ENCODE data around the gene FOXP2. TPM values are rescaled to one million over a fixed set of nuclear protein-coding genes. Genes with fewer than 3 reads are reported as not detected.

Gene FOXP2
- total RNA-seq, 2 donors from 2014 or later = 13.3 to 14.9 TPM

DNA sequence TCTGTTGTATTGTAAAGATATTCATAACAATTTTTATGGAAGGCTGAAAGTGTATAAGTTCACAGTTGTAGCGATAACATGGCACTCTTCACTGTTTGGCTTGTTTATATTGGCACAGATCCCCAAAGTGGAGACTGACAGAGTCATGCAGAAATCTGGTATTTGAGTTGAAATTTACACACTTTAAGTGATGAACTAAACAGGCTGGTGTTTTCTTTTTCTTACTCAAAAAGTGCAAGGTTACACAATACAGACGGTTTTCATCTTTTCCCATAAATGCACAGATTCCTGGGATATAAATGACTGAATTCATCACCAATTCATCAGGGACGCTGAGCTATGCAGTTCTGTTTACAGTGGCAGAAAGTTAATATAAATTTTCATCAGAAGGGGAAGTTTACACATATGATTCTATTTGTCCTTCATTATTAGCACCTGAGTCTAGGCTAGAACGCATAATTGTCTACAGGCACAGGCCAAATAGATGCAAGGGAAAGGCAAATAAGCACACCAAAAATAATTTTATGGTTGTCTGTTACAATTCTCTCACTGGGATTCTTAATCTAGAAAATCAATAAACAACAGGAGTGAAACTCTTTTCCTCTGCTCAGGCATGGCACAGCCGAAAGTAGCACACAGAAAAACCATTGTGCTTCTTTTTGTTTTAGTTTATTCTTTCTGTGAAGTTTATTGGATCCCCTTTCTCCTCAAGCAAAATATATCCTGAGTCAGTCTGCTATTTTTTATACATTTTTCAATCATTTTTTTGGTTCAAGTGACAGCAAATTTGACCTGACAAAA, 88.0 kb downstream of the FOXP2 start:
- H3K36me3 ChIP-seq (ENCODE audit: control insufficient read depth, insufficient read depth, low read length) = no peaks in the 10 kb centered on the region
- Mint-ChIP-seq H3K36me3 (ENCODE audit: low read depth) (no peaks in the 10 kb centered on the region), H3K4me3 (no peak overlapping the region), H3K27me3 (ENCODE audit: insufficient read depth) (no peaks in the 10 kb centered on the region), H3K4me1 (no peaks in the 10 kb centered on the region), H3K27ac (no peak overlapping the region), H3K9me3 (no peaks in the 10 kb centered on the region)
- no peak overlapping the region for H3K27ac ChIP-seq (ENCODE audit: low read depth, low read length)
- H3K4me1 ChIP-seq (ENCODE audit: control insufficient read depth, insufficient read depth, low read length) = no peaks in the 10 kb centered on the region
- WGBS, 2 experiments (ENCODE audit: insufficient coverage in 1 of 2, insufficient read length in 1 of 2) = 84 to 88% methylated on average over 1 to 5 of the region's 5 CpGs
- H3K9me3 ChIP-seq (ENCODE audit: control insufficient read depth, low read length) = no peaks in the 10 kb centered on the region
- H3K27me3 ChIP-seq (ENCODE audit: control insufficient read depth, insufficient read depth, low read length, poor library complexity, severe bottlenecking) = no peaks in the 10 kb centered on the region
- DNase-seq = no peak
- TF ChIP-seq CTCF (conservative IDR thresholded peaks at IDR 0.05) = no peak
- no peak overlapping the region for H3K4me3 ChIP-seq (ENCODE audit: low read length)
- H3K9ac ChIP-seq (ENCODE audit: extremely low read depth, low read length, poor library complexity, severe bottlenecking) = no peak overlapping the region

- no peaks in the 10 kb centered on the region for H3K9me3 ChIP-seq (ENCODE audit: control insufficient read depth, low read length)
- H3K4me3 ChIP-seq (ENCODE audit: low read length) = no peak overlapping the region
- no peak overlapping the region for H3K9ac ChIP-seq (ENCODE audit: extremely low read depth, low read length, poor library complexity, severe bottlenecking)
- DNase-seq = no peak
- H3K4me1 ChIP-seq (ENCODE audit: control insufficient read depth, insufficient read depth, low read length) = no peaks in the 10 kb centered on the region
- H3K27me3 ChIP-seq (ENCODE audit: control insufficient read depth, insufficient read depth, low read length, poor library complexity, severe bottlenecking) = no peaks in the 10 kb centered on the region
- Mint-ChIP-seq H3K4me1 (no peaks in the 10 kb centered on the region), H3K4me3 (no peak overlapping the region), H3K9me3 (no peaks in the 10 kb centered on the region), H3K27ac (no peak overlapping the region), H3K36me3 (ENCODE audit: low read depth) (no peaks in the 10 kb centered on the region), H3K27me3 (ENCODE audit: insufficient read depth) (no peaks in the 10 kb centered on the region)
- no peaks in the 10 kb centered on the region for H3K36me3 ChIP-seq (ENCODE audit: control insufficient read depth, insufficient read depth, low read length)
- whole genome bisulfite sequencing, 2 experiments (ENCODE audit: insufficient coverage in 1 of 2, insufficient read length in 1 of 2) = no CpG with 5 or more reads among the region's 1 CpG
- no peak overlapping the region for H3K27ac ChIP-seq (ENCODE audit: low read depth, low read length)
- no peak for TF ChIP-seq CTCF (conservative IDR thresholded peaks at IDR 0.05)
Measured at GRCh38 chr7:114504586-114504985, 90.0 kb downstream of the FOXP2 start.

- Histone ChIP-seq H3K4me3 (ENCODE audit: low read length) (no peak overlapping the region), H3K27me3 (ENCODE audit: control insufficient read depth, insufficient read depth, low read length, poor library complexity, severe bottlenecking) (no peaks in the 10 kb centered on the region), H3K4me1 (ENCODE audit: control insufficient read depth, insufficient read depth, low read length) (no peaks in the 10 kb centered on the region), H3K27ac (ENCODE audit: low read depth, low read length) (no peak overlapping the region), H3K36me3 (ENCODE audit: control insufficient read depth, insufficient read depth, low read length) (no peaks in the 10 kb centered on the region), H3K9ac (ENCODE audit: extremely low read depth, low read length, poor library complexity, severe bottlenecking) (no peak overlapping the region), H3K9me3 (ENCODE audit: control insufficient read depth, low read length) (no peaks in the 10 kb centered on the region)
- H3K4me3 Mint-ChIP-seq = no peak overlapping the region
- H3K9me3 Mint-ChIP-seq = no peaks in the 10 kb centered on the region
- H3K4me1 Mint-ChIP-seq = no peaks in the 10 kb centered on the region
- no peaks in the 10 kb centered on the region for H3K27me3 Mint-ChIP-seq (ENCODE audit: insufficient read depth)
- TF ChIP-seq CTCF (conservative IDR thresholded peaks at IDR 0.05) = no peak
- WGBS, 2 experiments (ENCODE audit: insufficient coverage in 1 of 2, insufficient read length in 1 of 2) = 89 to 98% methylated on average over 1 of the region's 1 CpG
- no peaks in the 10 kb centered on the region for H3K36me3 Mint-ChIP-seq (ENCODE audit: low read depth)
- DNase-seq = no peak
- H3K27ac Mint-ChIP-seq = no peak overlapping the region
Measured at GRCh38 chr7:114507381-114507780, 92.8 kb downstream of the FOXP2 start.

All from endodermal cell (in vitro differentiated cells).